RWPE2 (cell line): Measurements from ENCODE around the gene NFYC.

ENCODE experiments used
- ATAC-seq: fragments of 200-7000 bp; cut with Tn5 transposase; 3 replicates; pipeline ENCODE4 v1.9.1; 2021; ENCODE audit warnings: low read depth
- DNase-seq: peaks from one replicate; pipeline ENCODE4 v3.0.0-alpha.2; 2020; ENCODE audit warnings: low spot score
- H3K27ac ChIP-seq: fragments of 450-650 bp; 2 replicates; pipeline ENCODE4 v1.5.1; 2017; ENCODE audit warnings: mild to moderate bottlenecking; ENCODE audit not compliant: poor library complexity, severe bottlenecking
- H3K27me3 ChIP-seq: fragments of 250-450 bp; sonication (Bioruptor Pico); 2 replicates; pipeline ENCODE4 v1.5.1; 2021; ENCODE audit warnings: mild to moderate bottlenecking, moderate library complexity; ENCODE audit not compliant: insufficient read depth, poor library complexity, severe bottlenecking
- H3K36me3 ChIP-seq: fragments of 250-450 bp; sonication (Bioruptor Pico); 2 replicates; pipeline ENCODE4 v1.5.1; 2020; ENCODE audit warnings: low read depth, mild to moderate bottlenecking, moderate library complexity
- H3K4me1 ChIP-seq: fragments of 250-450 bp; sonication (Bioruptor Pico); 2 replicates; pipeline ENCODE4 v1.5.1; 2021; ENCODE audit warnings: mild to moderate bottlenecking, moderate library complexity; ENCODE audit not compliant: insufficient read depth, poor library complexity, severe bottlenecking
- H3K4me3 ChIP-seq: fragments of 250-450 bp; sonication (Bioruptor Pico); 2 replicates; pipeline ENCODE4 v1.5.1; 2021; ENCODE audit warnings: mild to moderate bottlenecking, moderate library complexity; ENCODE audit not compliant: severe bottlenecking
- H3K9me3 ChIP-seq: fragments of 250-450 bp; sonication (Bioruptor Pico); 2 replicates; pipeline ENCODE4 v1.5.1; 2021; ENCODE audit warnings: mild to moderate bottlenecking, moderate library complexity; ENCODE audit not compliant: severe bottlenecking
- TF ChIP-seq, protein P1 (sequence below): fragments of 450-650 bp; IDR thresholded peaks from one replicate; pipeline ENCODE4 v1.5.1; 2017; ENCODE audit warnings: mild to moderate bottlenecking, moderate library complexity; ENCODE audit not compliant: poor library complexity, severe bottlenecking

The NFYC gene

DNA sequence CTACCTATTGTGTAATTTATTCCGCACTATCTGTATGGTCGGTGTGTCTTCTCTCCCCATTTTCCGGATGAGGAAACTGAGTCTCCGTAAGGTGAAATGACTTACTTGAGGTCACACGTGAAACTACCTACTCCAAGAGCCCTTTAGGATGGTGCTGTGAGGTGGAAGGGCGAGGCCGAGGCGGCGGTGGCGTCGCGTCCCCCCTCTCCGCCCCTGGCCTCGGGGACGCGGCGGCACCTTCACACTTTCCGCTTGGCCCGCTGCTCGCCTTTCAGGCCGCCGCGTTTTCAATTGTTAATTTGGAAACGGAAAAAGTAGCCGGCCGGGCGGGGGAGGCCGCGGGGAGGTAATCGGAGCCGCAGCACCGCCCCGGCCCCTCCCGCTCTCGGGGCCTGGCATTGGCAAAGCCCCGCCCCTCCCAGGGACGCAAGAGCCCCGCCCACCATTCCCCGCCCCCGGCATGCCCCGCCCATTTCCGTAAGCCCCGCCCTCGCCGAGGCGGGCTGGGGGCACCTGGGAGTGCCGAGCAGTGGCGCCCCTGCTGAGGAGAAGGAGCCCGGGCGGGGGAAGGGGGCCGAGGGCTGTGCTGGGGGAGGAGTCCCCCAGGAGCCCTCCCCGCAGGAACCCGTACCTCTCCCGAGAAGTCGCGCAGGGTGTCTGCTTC, 110.7 kb downstream of the NFYC start:
- peak; percentile 78 for ATAC-seq
- peaks cover 2% of the 10 kb centered on the region for H3K4me1 ChIP-seq

DNA sequence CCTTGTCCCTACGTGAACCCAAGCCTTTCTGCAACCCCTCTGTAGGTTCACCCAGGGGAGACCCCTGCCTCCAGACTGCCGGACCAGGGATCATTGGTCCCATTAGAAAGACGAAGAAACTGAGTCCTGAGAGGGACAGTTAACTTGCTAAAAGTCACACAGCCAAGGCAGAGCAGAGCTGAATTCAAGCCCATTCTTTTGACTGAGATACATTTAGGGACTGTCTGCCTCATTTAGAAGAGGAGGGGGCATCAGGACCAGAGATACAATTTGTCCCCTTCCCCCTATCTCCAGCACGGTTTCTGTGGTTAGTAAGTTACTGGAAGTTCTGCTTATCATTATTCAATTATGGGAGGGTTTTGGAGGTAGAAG, 111.2 kb downstream of the NFYC start:
- Histone ChIP-seq H3K27me3 (no peaks in the 10 kb centered on the region), H3K4me1 (peaks cover 2% of the 10 kb centered on the region), H3K27ac (no peak overlapping the region), H3K4me3 (no peak overlapping the region), H3K36me3 (no peaks in the 10 kb centered on the region), H3K9me3 (no peaks in the 10 kb centered on the region)
- DNase-seq = no peak
- TF ChIP-seq, protein P1, sequence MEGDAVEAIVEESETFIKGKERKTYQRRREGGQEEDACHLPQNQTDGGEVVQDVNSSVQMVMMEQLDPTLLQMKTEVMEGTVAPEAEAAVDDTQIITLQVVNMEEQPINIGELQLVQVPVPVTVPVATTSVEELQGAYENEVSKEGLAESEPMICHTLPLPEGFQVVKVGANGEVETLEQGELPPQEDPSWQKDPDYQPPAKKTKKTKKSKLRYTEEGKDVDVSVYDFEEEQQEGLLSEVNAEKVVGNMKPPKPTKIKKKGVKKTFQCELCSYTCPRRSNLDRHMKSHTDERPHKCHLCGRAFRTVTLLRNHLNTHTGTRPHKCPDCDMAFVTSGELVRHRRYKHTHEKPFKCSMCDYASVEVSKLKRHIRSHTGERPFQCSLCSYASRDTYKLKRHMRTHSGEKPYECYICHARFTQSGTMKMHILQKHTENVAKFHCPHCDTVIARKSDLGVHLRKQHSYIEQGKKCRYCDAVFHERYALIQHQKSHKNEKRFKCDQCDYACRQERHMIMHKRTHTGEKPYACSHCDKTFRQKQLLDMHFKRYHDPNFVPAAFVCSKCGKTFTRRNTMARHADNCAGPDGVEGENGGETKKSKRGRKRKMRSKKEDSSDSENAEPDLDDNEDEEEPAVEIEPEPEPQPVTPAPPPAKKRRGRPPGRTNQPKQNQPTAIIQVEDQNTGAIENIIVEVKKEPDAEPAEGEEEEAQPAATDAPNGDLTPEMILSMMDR = no peak
- no peak for ATAC-seq

More for the DNA sequence above, 110.7 kb downstream of the NFYC start:
- Histone ChIP-seq H3K9me3 (no peaks in the 10 kb centered on the region), H3K36me3 (no peaks in the 10 kb centered on the region), H3K27me3 (no peaks in the 10 kb centered on the region), H3K4me3 (peak overlapping the region; percentile 25), H3K27ac (no peak overlapping the region)
- peak; percentile 85 for DNase-seq
- TF ChIP-seq, protein P1 = no peak

- Histone ChIP-seq H3K27me3 (no peaks in the 10 kb centered on the region), H3K4me3 (no peak overlapping the region), H3K27ac (no peak overlapping the region), H3K36me3 (no peaks in the 10 kb centered on the region), H3K4me1 (peaks cover 2% of the 10 kb centered on the region), H3K9me3 (no peaks in the 10 kb centered on the region)
- DNase-seq (no peak), ATAC-seq (no peak)
- TF ChIP-seq, protein P1 = no peak
These were observed 111.9 kb downstream of the NFYC start for GRCh38 chr1:40803447-40803846.

- H3K4me3 ChIP-seq = no peak overlapping the region
- H3K4me1 ChIP-seq = peaks cover 2% of the 10 kb centered on the region
- no peak for DNase-seq
- no peaks in the 10 kb centered on the region for H3K36me3 ChIP-seq
- no peak for ATAC-seq
- H3K27ac ChIP-seq = no peak overlapping the region
- H3K9me3 ChIP-seq = no peaks in the 10 kb centered on the region
- TF ChIP-seq, protein P1 = no peak
- no peaks in the 10 kb centered on the region for H3K27me3 ChIP-seq
These were observed 112.4 kb downstream of the NFYC start for GRCh38 chr1:40803902-40804301.

GRCh38 chr1:40806240-40806639, 114.7 kb downstream of the NFYC start:
- no peak overlapping the region for H3K4me3 ChIP-seq
- H3K9me3 ChIP-seq = no peaks in the 10 kb centered on the region
- H3K27me3 ChIP-seq = no peaks in the 10 kb centered on the region
- H3K4me1 ChIP-seq = peaks cover 2% of the 10 kb centered on the region
- TF ChIP-seq, protein P1 = no peak
- DNase-seq (no peak), ATAC-seq (no peak)
- H3K27ac ChIP-seq = no peak overlapping the region
- H3K36me3 ChIP-seq = no peaks in the 10 kb centered on the region
